AG04449 (cell line): ENCODE results near the gene KHDC4.
"Not testable (repeated sequence)": the region's sequence is repeated elsewhere in the genome, so short reads cannot be mapped to it uniquely, and the experiment has no call there.

ENCODE experiments used
- CTCF ChIA-PET: fragments of 350-600 bp; formaldehyde crosslinking; extraction: SDS; loops from one replicate; lab custom pipeline; 2021; ENCODE audit warnings: antibody characterized with exemption; lab: Yijun Ruan, JAX
- POLR2A ChIA-PET: fragments of 400-600, 350-600 bp; formaldehyde crosslinking; extraction: SDS; loops from one replicate; lab custom pipeline; 2020; ENCODE audit warnings: antibody characterized with exemption, inconsistent platforms; lab: Yijun Ruan, JAX
- DNase-seq: peaks from one replicate; pipeline ENCODE4 v3.0.0-alpha.2; 2010; ENCODE audit warnings: low read depth, low spot score
- H3K4me3 ChIP-seq: 2 replicates; pipeline ENCODE4 v1.5.1; 2011; ENCODE audit warnings: low read depth, mild to moderate bottlenecking, control low read depth, low read length
- CTCF ChIP-seq: IDR thresholded peaks from one replicate; pipeline ENCODE4 v1.5.1; 2011; ENCODE audit warnings: mild to moderate bottlenecking, moderate library complexity, low read length, control low read depth, inconsistent platforms; ENCODE audit not compliant: insufficient read depth; ENCODE audit errors: missing control alignments

The KHDC4 gene

GRCh38 chr1:155899683-155900082 is 34.5 kb downstream of the KHDC4 start:
- DNase-seq, result no peak
- no peak overlapping the region for H3K4me3 ChIP-seq
- no peak for TF ChIP-seq CTCF
- POLR2A ChIA-PET, result interaction anchor here (0.7 kb wide), 2 partner anchors 24 to 40 kb away, joined by 3 read pairs; no protein-coding TSS in a partner anchor
- CTCF ChIA-PET, result no interaction called here

GRCh38 chr1:155898888-155899287 is 35.3 kb downstream of the KHDC4 start:
- CTCF ChIA-PET, result interaction anchor here (1.0 to 1.4 kb wide), 4 partner anchors 8 to 91 kb away, joined by 3 to 4 read pairs (median 3); no protein-coding TSS in a partner anchor
- DNase-seq, result no peak
- POLR2A ChIA-PET, result no interaction called here
- H3K4me3 ChIP-seq, result no peak overlapping the region
- TF ChIP-seq CTCF, result no peak

GRCh38 chr1:155897746-155898145 is 36.5 kb downstream of the KHDC4 start:
- DNase-seq, result no peak
- POLR2A ChIA-PET, result no interaction called here
- TF ChIP-seq CTCF, result no peak
- CTCF ChIA-PET, result interaction anchor here (1.4 kb wide), 1 partner anchor 92 kb away, joined by 3 read pairs; no protein-coding TSS in a partner anchor
- no peak overlapping the region for H3K4me3 ChIP-seq

- DNase-seq, H3K4me3 ChIP-seq, POLR2A ChIA-PET, CTCF ChIA-PET: not testable (repeated sequence)
Measured at GRCh38 chr1:155896476-155896875, 37.7 kb downstream of the KHDC4 start.

- H3K4me3 ChIP-seq, DNase-seq: not testable (repeated sequence)
- ChIA-PET CTCF (interaction anchor here (0.6 kb wide), 1 partner anchor 1350 kb away, joined by 3 read pairs; no protein-coding TSS in a partner anchor), POLR2A (interaction anchor here (0.6 to 1.1 kb wide), 2 partner anchors 9 to 20 kb away, joined by 3 to 4 read pairs; no protein-coding TSS in a partner anchor)
Measured at GRCh38 chr1:155895617-155896016, 38.6 kb downstream of the KHDC4 start.

- no peak for TF ChIP-seq CTCF
- no peak for DNase-seq
- ChIA-PET POLR2A (interaction anchor here (0.6 to 1.4 kb wide), 6 partner anchors 9 to 317 kb away, joined by 3 to 6 read pairs (median 3); partner anchors contain the start of genes RIT1 and SYT11), CTCF (interaction anchor here (1.0 to 1.5 kb wide), 2 partner anchors 9 to 96 kb away, joined by 3 to 5 read pairs; no protein-coding TSS in a partner anchor)
- no peak overlapping the region for H3K4me3 ChIP-seq
Measured at GRCh38 chr1:155893389-155894142, 40.6 kb downstream of the KHDC4 start.

- TF ChIP-seq CTCF, result no peak
- no peak overlapping the region for H3K4me3 ChIP-seq
- POLR2A ChIA-PET, result interaction anchor here (1.2 to 1.4 kb wide), 2 partner anchors 8 to 34 kb away, joined by 4 to 6 read pairs; partner anchors contain the start of gene SYT11
- DNase-seq, result no peak
- CTCF ChIA-PET, result interaction anchor here (1.0 kb wide), 1 partner anchor 10 kb away, joined by 5 read pairs; no protein-coding TSS in a partner anchor
Measured at GRCh38 chr1:155892796-155893195, 41.4 kb downstream of the KHDC4 start.
